Astrocyte (in vitro differentiated cells and primary cell): ENCODE measurements around the gene HSP90AA1. TPM values are rescaled to one million over a fixed set of nuclear protein-coding genes. Genes with fewer than 3 reads are reported as not detected.

Experiments used
- DNase-seq: peaks from one replicate; pipeline ENCODE4 v3.0.0-alpha.2; 2010; ENCODE audit warnings: low read depth
- FAIRE-seq: peaks from 2 replicates; lab custom pipeline; 2011; peaks lifted over from hg19 to GRCh38; lab: Jason Lieb, UNC
- H2AFZ ChIP-seq: 2 replicates; pipeline ENCODE4 v1.6.0; 2012; ENCODE audit warnings: low read depth, low read length, inconsistent platforms
- H3K27ac ChIP-seq: 2 replicates; pipeline ENCODE4 v1.5.1; 2011; ENCODE audit warnings: low read depth, low read length, inconsistent platforms
- H3K27me3 ChIP-seq: 2 replicates; pipeline ENCODE4 v1.6.0; 2011; ENCODE audit warnings: low read length, inconsistent platforms; ENCODE audit not compliant: insufficient read depth
- H3K36me3 ChIP-seq: 2 replicates; pipeline ENCODE4 v1.5.1; 2011; ENCODE audit warnings: low read length, inconsistent platforms; ENCODE audit not compliant: insufficient read depth
- H3K4me1 ChIP-seq: 2 replicates; pipeline ENCODE4 v1.5.1; 2011; ENCODE audit warnings: low read length, inconsistent platforms; ENCODE audit not compliant: insufficient read depth
- H3K4me2 ChIP-seq: 2 replicates; pipeline ENCODE4 v1.6.0; 2012; ENCODE audit warnings: low read length, inconsistent platforms
- H3K4me3 ChIP-seq: 2 replicates; pipeline ENCODE4 v1.5.1; 2011; ENCODE audit warnings: low read depth, mild to moderate bottlenecking, low read length, inconsistent platforms; ENCODE audit not compliant: insufficient read depth
- H3K79me2 ChIP-seq: 2 replicates; pipeline ENCODE4 v1.6.0; 2012; ENCODE audit warnings: mild to moderate bottlenecking, low read length, inconsistent platforms; ENCODE audit not compliant: insufficient read depth
- H3K9ac ChIP-seq: 2 replicates; pipeline ENCODE4 v1.6.0; 2012; ENCODE audit warnings: mild to moderate bottlenecking, low read length, inconsistent platforms
- H3K9me3 ChIP-seq: 2 replicates; pipeline ENCODE4 v1.5.1; 2012; ENCODE audit warnings: low read depth, mild to moderate bottlenecking, low read length, inconsistent platforms; ENCODE audit not compliant: insufficient read depth
- H4K20me1 ChIP-seq: 2 replicates; pipeline ENCODE4 v1.6.0; 2012; ENCODE audit warnings: low read length, inconsistent platforms; ENCODE audit not compliant: insufficient read depth
- H3K27ac Mint-ChIP-seq: one replicate; pipeline ENCODE4 v1.8.0; 2021; ENCODE audit warnings: mild to moderate bottlenecking, mixed read lengths; ENCODE audit not compliant: unreplicated experiment
- H3K27me3 Mint-ChIP-seq: one replicate; pipeline ENCODE4 v1.8.0; 2021; ENCODE audit warnings: low read depth, mixed read lengths; ENCODE audit not compliant: unreplicated experiment
- H3K36me3 Mint-ChIP-seq: one replicate; pipeline ENCODE4 v1.8.0; 2021; ENCODE audit warnings: low read depth, mixed read lengths; ENCODE audit not compliant: unreplicated experiment
- H3K4me1 Mint-ChIP-seq: one replicate; pipeline ENCODE4 v1.8.0; 2021; ENCODE audit warnings: low read depth, mixed read lengths; ENCODE audit not compliant: unreplicated experiment
- H3K4me3 Mint-ChIP-seq: one replicate; pipeline ENCODE4 v1.8.0; 2021; ENCODE audit warnings: mild to moderate bottlenecking, moderate library complexity, mixed read lengths; ENCODE audit not compliant: unreplicated experiment
- H3K9me3 Mint-ChIP-seq: one replicate; pipeline ENCODE4 v1.8.0; 2021; ENCODE audit warnings: mild to moderate bottlenecking, mixed read lengths; ENCODE audit not compliant: unreplicated experiment
- CTCF ChIP-seq: IDR thresholded peaks from 2 replicates; pipeline ENCODE4 v1.5.1; 2011; ENCODE audit warnings: low read depth, mild to moderate bottlenecking, inconsistent platforms, low read length, moderate library complexity; ENCODE audit not compliant: insufficient read depth
- EZH2 ChIP-seq: IDR thresholded peaks from 2 replicates; pipeline ENCODE4 v1.6.1; 2012; ENCODE audit warnings: mild to moderate bottlenecking, low read length, inconsistent platforms; ENCODE audit not compliant: insufficient read depth
- total RNA-seq: library from RNA; stranded (reverse); gene quantifications from 2 replicates; pipeline ENCODE4 v1.2.1, GENCODE V29; 2021

The HSP90AA1 gene
- total RNA-seq, 1 donor from 2014 or later: 428 TPM

- Histone ChIP-seq H3K4me3 (peak overlapping the region; percentile 73), H3K79me2 (peaks cover 41% of the 10 kb centered on the region), H3K4me1 (peaks cover 31% of the 10 kb centered on the region), H3K4me2 (peak overlapping the region; percentile 96), H3K27ac (no peak overlapping the region), H3K36me3 (peaks cover 28% of the 10 kb centered on the region), H3K9me3 (no peaks in the 10 kb centered on the region), H4K20me1 (peaks cover 33% of the 10 kb centered on the region), H3K9ac (peak overlapping the region; percentile 97), H2AFZ (peak overlapping the region; percentile 64), H3K27me3 (no peaks in the 10 kb centered on the region)
- Mint-ChIP-seq H3K36me3 (peaks cover 14% of the 10 kb centered on the region), H3K4me1 (peaks cover 22% of the 10 kb centered on the region), H3K9me3 (no peaks in the 10 kb centered on the region), H3K4me3 (peak overlapping the region; percentile 79), H3K27me3 (no peaks in the 10 kb centered on the region), H3K27ac (peak overlapping the region; percentile 62)
- no peak for TF ChIP-seq EZH2
- no peak for TF ChIP-seq CTCF
- DNase-seq (no peak), FAIRE-seq (no peak)
Measured at GRCh38 chr14:102088012-102088792, 1.4 kb upstream of the HSP90AA1 start.

- peak overlapping the region; percentile 79 for H3K4me3 Mint-ChIP-seq
- Histone ChIP-seq H3K27me3 (no peaks in the 10 kb centered on the region), H3K9ac (peak overlapping the region; percentile 97), H3K4me2 (peak overlapping the region; percentile 96), H3K79me2 (peaks cover 47% of the 10 kb centered on the region), H4K20me1 (peaks cover 38% of the 10 kb centered on the region), H3K9me3 (no peaks in the 10 kb centered on the region), H3K36me3 (peaks cover 33% of the 10 kb centered on the region), H3K27ac (peak overlapping the region; percentile 94), H2AFZ (peak overlapping the region; percentile 90), H3K4me3 (peak overlapping the region; percentile 73), H3K4me1 (peaks cover 35% of the 10 kb centered on the region)
- H3K9me3 Mint-ChIP-seq: no peaks in the 10 kb centered on the region
- DNase-seq (no peak), FAIRE-seq (no peak)
- no peaks in the 10 kb centered on the region for H3K27me3 Mint-ChIP-seq
- H3K27ac Mint-ChIP-seq: peak overlapping the region; percentile 62
- peaks cover 14% of the 10 kb centered on the region for H3K36me3 Mint-ChIP-seq
- H3K4me1 Mint-ChIP-seq: peaks cover 26% of the 10 kb centered on the region
- TF ChIP-seq CTCF: no peak
- no peak for TF ChIP-seq EZH2
Measured at GRCh38 chr14:102087762-102088011, 843 bp upstream of the HSP90AA1 start.

- H3K4me1 Mint-ChIP-seq: peaks cover 30% of the 10 kb centered on the region
- H3K27ac Mint-ChIP-seq: peak overlapping the region; percentile 18
- H2AFZ ChIP-seq: no peak overlapping the region
- TF ChIP-seq CTCF (no peak), EZH2 (no peak)
- H3K27me3 ChIP-seq: no peaks in the 10 kb centered on the region
- peak overlapping the region; percentile 79 for H3K27ac ChIP-seq
- H3K9me3 ChIP-seq: no peaks in the 10 kb centered on the region
- H3K36me3 ChIP-seq: peaks cover 44% of the 10 kb centered on the region
- peaks cover 35% of the 10 kb centered on the region for H3K4me1 ChIP-seq
- H3K79me2 ChIP-seq: peaks cover 57% of the 10 kb centered on the region
- peak overlapping the region; percentile 96 for H3K4me2 ChIP-seq
- H3K9ac ChIP-seq: peak overlapping the region; percentile 97
- peaks cover 18% of the 10 kb centered on the region for H3K36me3 Mint-ChIP-seq
- peaks cover 49% of the 10 kb centered on the region for H4K20me1 ChIP-seq
- DNase-seq: no peak
- H3K27me3 Mint-ChIP-seq: no peaks in the 10 kb centered on the region
- H3K4me3 ChIP-seq: peak overlapping the region; percentile 93
- FAIRE-seq: no peak
- H3K4me3 Mint-ChIP-seq: peak overlapping the region; percentile 80
- H3K9me3 Mint-ChIP-seq: no peaks in the 10 kb centered on the region
Measured at GRCh38 chr14:102086709-102086971, 204 bp downstream of the HSP90AA1 start.
